Measurements from ENCODE around the gene RPP14.

DNA sequence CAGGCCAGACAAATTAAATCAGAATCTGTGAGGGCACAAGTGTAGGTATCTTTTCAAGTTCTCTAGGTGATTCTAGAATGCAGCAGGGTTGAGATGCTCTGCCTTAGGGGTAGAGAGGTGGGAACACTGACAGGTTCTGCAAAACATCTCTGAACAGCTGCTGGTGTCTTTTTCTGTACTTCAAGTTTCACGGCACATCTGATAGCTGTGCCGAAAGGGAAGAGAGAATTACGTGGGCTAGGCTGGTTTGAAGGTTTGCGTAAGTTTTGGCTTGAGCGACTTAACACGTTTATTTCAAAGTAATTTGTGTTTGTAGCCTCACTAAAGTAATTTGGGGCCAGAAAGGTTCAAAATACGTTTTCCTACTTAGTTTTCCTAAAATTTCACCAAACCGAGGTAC lies 49.1 kb downstream of the RPP14 start:
- no peak for TF ChIP-seq POLR2A (IDR thresholded peaks at IDR 0.05; ENCODE audit: low read length)
- TF ChIP-seq GATA1 (IDR thresholded peaks at IDR 0.05; ENCODE audit: low read depth, low read length), result no peak

All from erythroblast (primary cell).